Ectodermal cell (in vitro differentiated cells): ENCODE data around the gene P2RY13.

ENCODE experiments used
- H3K27ac ChIP-seq: 2 replicates; pipeline ENCODE4 v1.7.0; 2013; ENCODE audit warnings: mild to moderate bottlenecking, low read depth, low read length; ENCODE audit not compliant: insufficient read depth, poor library complexity, severe bottlenecking
- H3K27me3 ChIP-seq: 2 replicates; pipeline ENCODE4 v1.7.0; 2013; ENCODE audit warnings: mild to moderate bottlenecking, low read length; ENCODE audit not compliant: insufficient read depth, control insufficient read depth, poor library complexity, severe bottlenecking
- H3K36me3 ChIP-seq: one replicate; pipeline ENCODE4 v1.7.0; 2013; ENCODE audit warnings: low read length; ENCODE audit not compliant: control insufficient read depth, insufficient read depth
- H3K4me1 ChIP-seq: one replicate; pipeline ENCODE4 v1.7.0; 2013; ENCODE audit warnings: low read length; ENCODE audit not compliant: control insufficient read depth, insufficient read depth
- H3K4me3 ChIP-seq: 2 replicates; pipeline ENCODE4 v1.7.0; 2013; ENCODE audit warnings: low read depth, low read length, control low read depth; ENCODE audit not compliant: insufficient read depth
- H3K9me3 ChIP-seq: 2 replicates; pipeline ENCODE4 v1.7.0; 2013; ENCODE audit warnings: mild to moderate bottlenecking, low read length, moderate library complexity; ENCODE audit not compliant: control insufficient read depth
- WGBS, 2 experiments: methylation state at CpG; one replicate each; pipeline ENCODE4 v1.1.7; 2013; ENCODE audit warnings: missing lambda C conversion rate in 2 of 2; 5-methylcytosine and 5-hydroxymethylcytosine counted together

The P2RY13 gene

GRCh38 chr3:151351219-151351618, 21.9 kb upstream of the P2RY13 start:
- Histone ChIP-seq H3K36me3 (no peaks in the 10 kb centered on the region), H3K4me1 (no peaks in the 10 kb centered on the region), H3K4me3 (no peak overlapping the region), H3K27ac (no peak overlapping the region), H3K9me3 (no peaks in the 10 kb centered on the region), H3K27me3 (no peaks in the 10 kb centered on the region)
- whole genome bisulfite sequencing, 2 experiments = 94 to 100% methylated on average over 1 of the region's 1 CpG

GRCh38 chr3:151350656-151351055, 21.3 kb upstream of the P2RY13 start:
- H3K27me3 ChIP-seq = no peaks in the 10 kb centered on the region
- WGBS, 2 experiments = no CpG with 5 or more reads among the region's 1 CpG
- H3K27ac ChIP-seq = no peak overlapping the region
- no peaks in the 10 kb centered on the region for H3K4me1 ChIP-seq
- no peaks in the 10 kb centered on the region for H3K9me3 ChIP-seq
- no peaks in the 10 kb centered on the region for H3K36me3 ChIP-seq
- H3K4me3 ChIP-seq = no peak overlapping the region

- no peaks in the 10 kb centered on the region for H3K9me3 ChIP-seq
- H3K27me3 ChIP-seq = no peaks in the 10 kb centered on the region
- no peak overlapping the region for H3K27ac ChIP-seq
- H3K4me3 ChIP-seq = no peak overlapping the region
- H3K4me1 ChIP-seq = no peaks in the 10 kb centered on the region
- WGBS, 2 experiments = 75 to 84% methylated on average over 5 to 6 of the region's 6 CpGs
- H3K36me3 ChIP-seq = no peaks in the 10 kb centered on the region
These were observed 18.1 kb upstream of the P2RY13 start for GRCh38 chr3:151347432-151347831.

GRCh38 chr3:151346292-151346691, 16.9 kb upstream of the P2RY13 start:
- H3K9me3 ChIP-seq = no peaks in the 10 kb centered on the region
- WGBS, 2 experiments = 91 to 95% methylated on average over 3 of the region's 3 CpGs
- no peaks in the 10 kb centered on the region for H3K4me1 ChIP-seq
- no peak overlapping the region for H3K27ac ChIP-seq
- no peaks in the 10 kb centered on the region for H3K27me3 ChIP-seq
- no peak overlapping the region for H3K4me3 ChIP-seq
- H3K36me3 ChIP-seq = no peaks in the 10 kb centered on the region

- WGBS, 2 experiments = 89 to 96% methylated on average over 2 of the region's 2 CpGs
- Histone ChIP-seq H3K27me3 (no peaks in the 10 kb centered on the region), H3K9me3 (no peaks in the 10 kb centered on the region), H3K27ac (no peak overlapping the region), H3K4me1 (no peaks in the 10 kb centered on the region), H3K36me3 (no peaks in the 10 kb centered on the region), H3K4me3 (no peak overlapping the region)
These were observed 16.5 kb upstream of the P2RY13 start for GRCh38 chr3:151345859-151346258.

- Histone ChIP-seq H3K36me3 (no peaks in the 10 kb centered on the region), H3K27ac (no peak overlapping the region), H3K27me3 (no peaks in the 10 kb centered on the region), H3K9me3 (no peaks in the 10 kb centered on the region), H3K4me3 (no peak overlapping the region), H3K4me1 (no peaks in the 10 kb centered on the region)
- WGBS, 2 experiments = 92 to 96% methylated on average over 2 of the region's 2 CpGs
These were observed 2.3 kb upstream of the P2RY13 start for GRCh38 chr3:151331696-151332095.

- Histone ChIP-seq H3K36me3 (no peaks in the 10 kb centered on the region), H3K4me3 (no peak overlapping the region), H3K27me3 (no peaks in the 10 kb centered on the region), H3K27ac (no peak overlapping the region), H3K9me3 (no peaks in the 10 kb centered on the region), H3K4me1 (no peaks in the 10 kb centered on the region)
These were observed 1.6 kb upstream of the P2RY13 start for GRCh38 chr3:151330899-151331298.

- no peaks in the 10 kb centered on the region for H3K9me3 ChIP-seq
- no peaks in the 10 kb centered on the region for H3K4me1 ChIP-seq
- no peaks in the 10 kb centered on the region for H3K27me3 ChIP-seq
- 95 to 96% methylated on average over 3 of the region's 4 CpGs for WGBS, 2 experiments
- no peaks in the 10 kb centered on the region for H3K36me3 ChIP-seq
- no peak overlapping the region for H3K4me3 ChIP-seq
- H3K27ac ChIP-seq = no peak overlapping the region
These were observed 1.0 kb upstream of the P2RY13 start for GRCh38 chr3:151330379-151330778.

GRCh38 chr3:151328298-151328995, 902 bp downstream of the P2RY13 start:
- H3K9me3 ChIP-seq = no peaks in the 10 kb centered on the region
- 87 to 89% methylated on average over 10 of the region's 10 CpGs for WGBS, 2 experiments
- no peaks in the 10 kb centered on the region for H3K27me3 ChIP-seq
- H3K27ac ChIP-seq = no peak overlapping the region
- H3K36me3 ChIP-seq = no peaks in the 10 kb centered on the region
- H3K4me1 ChIP-seq = no peaks in the 10 kb centered on the region
- no peak overlapping the region for H3K4me3 ChIP-seq

- Histone ChIP-seq H3K9me3 (no peaks in the 10 kb centered on the region), H3K4me1 (no peaks in the 10 kb centered on the region), H3K27ac (no peak overlapping the region), H3K27me3 (no peaks in the 10 kb centered on the region), H3K4me3 (no peak overlapping the region), H3K36me3 (no peaks in the 10 kb centered on the region)
- 60 to 80% methylated on average over 1 to 2 of the region's 3 CpGs for WGBS, 2 experiments
These were observed 1.7 kb downstream of the P2RY13 start for GRCh38 chr3:151327571-151328198.
